SK-N-SH (cell line): ENCODE results near the gene ADAMTS6. TPM values are rescaled to one million over a fixed set of nuclear protein-coding genes. Genes with fewer than 3 reads are reported as not detected.
A peak's percentile ranks its signal among the peaks of the same experiment; 100 is the strongest.

Experiments
- CTCF ChIA-PET: fragments of 300-600, 350-600 bp; formaldehyde crosslinking; extraction: SDS; loops from one replicate; lab custom pipeline; 2021; lab: Yijun Ruan, JAX
- POLR2A ChIA-PET: fragments of 350-600 bp; sonication (Branson Sonifier 250); formaldehyde crosslinking; extraction: SDS; loops from one replicate; lab custom pipeline; 2020; ENCODE audit warnings: antibody characterized with exemption, inconsistent platforms; lab: Yijun Ruan, JAX
- DNase-seq: peaks from one replicate; pipeline ENCODE4 v3.0.0; 2012
- H2AFZ ChIP-seq: fragments of 200-600 bp; sonication (generic); 2 replicates; pipeline ENCODE4 v1.8.1; 2016; ENCODE audit warnings: antibody characterized with exemption, mild to moderate bottlenecking, low read depth
- H3F3A ChIP-seq: fragments of 200-600 bp; sonication (generic); replicated peaks from 2 replicates; pipeline ENCODE3; 2016; ENCODE audit warnings: antibody characterized with exemption, mild to moderate bottlenecking; ENCODE audit not compliant: insufficient read depth
- H3K27ac ChIP-seq, 2 experiments: fragments of 200-500 bp in 1 of 2; fragments of 200-600 bp in 1 of 2; sonication (Bioruptor generic) in 1 of 2; sonication (generic), shearing (Covaris generic) in 1 of 2; 2 replicates each; pipeline versions ENCODE4 v1.5.1 to v1.6.1; 2014 to 2016; ENCODE audit warnings: low read depth in 2 of 2, inconsistent platforms in 1 of 2, low read length in 1 of 2, mild to moderate bottlenecking in 1 of 2, mixed read lengths in 1 of 2
- H3K27me3 ChIP-seq: fragments of 200-600 bp; sonication (generic), shearing (Covaris generic); 2 replicates; pipeline ENCODE4 v1.6.1; 2016; ENCODE audit warnings: mixed run types; ENCODE audit not compliant: insufficient read depth
- H3K36me3 ChIP-seq, 2 experiments: fragments of 200-500 bp in 1 of 2; fragments of 200-600 bp in 1 of 2; sonication (Bioruptor generic) in 1 of 2; sonication (generic) in 1 of 2; replicated peaks in 1 of 2; 2 replicates each; pipeline versions ENCODE3 to v1.5.1; 2014 to 2016; ENCODE audit warnings: low read length in 1 of 2, mild to moderate bottlenecking in 1 of 2; ENCODE audit not compliant: insufficient read depth in 2 of 2, control insufficient read depth in 1 of 2
- H3K4me1 ChIP-seq, 2 experiments: fragments of 200-500 bp in 1 of 2; fragments of 200-600 bp in 1 of 2; sonication (Bioruptor generic) in 1 of 2; sonication (generic), shearing (Covaris generic) in 1 of 2; 2 replicates each; pipeline versions ENCODE4 v1.5.1 to v1.6.1; 2014 to 2016; ENCODE audit warnings: low read depth in 1 of 2, low read length in 1 of 2, mixed run types in 1 of 2; ENCODE audit not compliant: insufficient read depth in 2 of 2, control insufficient read depth in 1 of 2
- H3K4me2 ChIP-seq: fragments of 200-600 bp; sonication (generic), shearing (Covaris generic); 2 replicates; pipeline ENCODE4 v1.6.1; 2017; ENCODE audit warnings: mixed run types
- H3K4me3 ChIP-seq, 2 experiments: fragments of 200-500 bp in 1 of 2; fragments of 200-600 bp in 1 of 2; sonication (Bioruptor generic) in 1 of 2; sonication (generic), shearing (Covaris generic) in 1 of 2; 2 replicates each; pipeline versions ENCODE4 v1.5.1 to v1.8.1; 2014 to 2016; ENCODE audit warnings: low read depth in 2 of 2, inconsistent platforms in 1 of 2, low read length in 1 of 2, mild to moderate bottlenecking in 1 of 2, mixed read lengths in 1 of 2, moderate library complexity in 1 of 2
- H3K79me2 ChIP-seq: fragments of 200-600 bp; sonication (generic); 2 replicates; pipeline ENCODE4 v1.8.1; 2017; ENCODE audit warnings: mild to moderate bottlenecking; ENCODE audit not compliant: insufficient read depth
- H3K9ac ChIP-seq: fragments of 200-600 bp; sonication (generic); 2 replicates; pipeline ENCODE4 v1.6.1; 2017; ENCODE audit warnings: mixed run types
- H3K9me2 ChIP-seq: fragments of 200-600 bp; sonication (generic); 2 replicates; pipeline ENCODE4 v1.6.1; 2017; ENCODE audit warnings: mixed run types
- H3K9me3 ChIP-seq: fragments of 200-600 bp; sonication (generic); 2 replicates; pipeline ENCODE4 v1.6.1; 2017; ENCODE audit warnings: mixed run types, mild to moderate bottlenecking, moderate library complexity
- H4K20me1 ChIP-seq: fragments of 200-600 bp; sonication (generic); 2 replicates; pipeline ENCODE4 v1.6.1; 2017; ENCODE audit warnings: mild to moderate bottlenecking, mixed run types; ENCODE audit not compliant: insufficient read depth
- CHD2 ChIP-seq: fragments of 150-350 bp; IDR thresholded peaks from 2 replicates; pipeline ENCODE4 v1.6.1; 2018; ENCODE audit warnings: low read length; ENCODE audit not compliant: partially characterized antibody
- ELF1 ChIP-seq: IDR thresholded peaks from 2 replicates; pipeline ENCODE4 v1.4.0; 2012
- EP300 ChIP-seq, 2 experiments: IDR thresholded peaks; 2 replicates each; pipeline versions ENCODE4 v1.4.0 to v1.6.1; 2012; ENCODE audit warnings: borderline replicate concordance in 1 of 2, low read depth in 1 of 2, low read length in 1 of 2
- EZH2phosphoT487 ChIP-seq: fragments of 200-600 bp; sonication (generic); IDR thresholded peaks from 2 replicates; pipeline ENCODE4 v1.6.1; 2017; ENCODE audit warnings: low read depth, mixed run types, mild to moderate bottlenecking, antibody characterized with exemption, moderate library complexity, borderline replicate concordance
- FOSL2 ChIP-seq: IDR thresholded peaks from 2 replicates; pipeline ENCODE4 v1.4.0; 2012; ENCODE audit warnings: low read depth, mild to moderate bottlenecking, moderate library complexity, borderline replicate concordance
- FOXJ3 ChIP-seq: sonication (generic); formaldehyde crosslinking; IDR thresholded peaks from 2 replicates; pipeline ENCODE4 v1.5.1; 2020; ENCODE audit warnings: mild to moderate bottlenecking, missing genetic modification reagents
- GABPA ChIP-seq: IDR thresholded peaks from 2 replicates; pipeline ENCODE4 v1.4.0; 2012; ENCODE audit warnings: low read depth, mild to moderate bottlenecking
- IRF3 ChIP-seq: fragments of 150-350 bp; IDR thresholded peaks from 2 replicates; pipeline ENCODE4 v1.6.1; 2016; ENCODE audit warnings: mild to moderate bottlenecking, low read depth, low read length
- MAX ChIP-seq: IDR thresholded peaks from 2 replicates; pipeline ENCODE4 v1.4.0; 2012; ENCODE audit warnings: low read depth
- NFIC ChIP-seq: IDR thresholded peaks from 2 replicates; pipeline ENCODE4 v1.4.0; 2012; ENCODE audit warnings: borderline replicate concordance
- NRF1 ChIP-seq: IDR thresholded peaks from 2 replicates; pipeline ENCODE4 v1.6.1; 2012; ENCODE audit warnings: low read depth, mild to moderate bottlenecking, low read length
- POLR2AphosphoS5 ChIP-seq: IDR thresholded peaks from 2 replicates; pipeline ENCODE4 v1.6.1; 2012; ENCODE audit warnings: low read depth, low read length
- SMC3 ChIP-seq: IDR thresholded peaks from 2 replicates; pipeline ENCODE4 v1.6.1; 2012; ENCODE audit warnings: low read depth, low read length, improper control_type of control experiment
- TEAD4 ChIP-seq: IDR thresholded peaks from 2 replicates; pipeline ENCODE4 v1.4.0; 2012; ENCODE audit warnings: mild to moderate bottlenecking, borderline replicate concordance; ENCODE audit not compliant: insufficient read depth
- YY1 ChIP-seq: IDR thresholded peaks from 2 replicates; pipeline ENCODE4 v1.4.0; 2012; ENCODE audit warnings: low read depth, mild to moderate bottlenecking
- WGBS: methylation state at CpG from one replicate; pipeline ENCODE4 v1.1.6; 2017; ENCODE audit warnings: low lambda C conversion rate; 5-methylcytosine and 5-hydroxymethylcytosine counted together
- polyA plus RNA-seq, 3 experiments: library from polyadenylated mRNA; depleted of rRNA; stranded (reverse); fragments of >200 nt; gene quantifications; 2 replicates each; pipeline ENCODE4 v1.2.3, GENCODE V29; 2012

The ADAMTS6 gene
- polyA plus RNA-seq, 1 of the 3 experiments (the other 2 are of a cell fraction), result 15.0 TPM

- TF ChIP-seq IRF3, result no peak
- no peak for TF ChIP-seq CHD2
- peak; percentile 39; the same call in 1 of the 2 replicates for TF ChIP-seq MAX
- peak; percentile 81; the same call in 1 of the 2 replicates for TF ChIP-seq POLR2AphosphoS5
- TF ChIP-seq FOXJ3, result no peak
- TF ChIP-seq ELF1, result 0 out of 2 replicates have a peak, but pooled peaks have one; percentile 21
- TF ChIP-seq NFIC, result peak; percentile 65; the same call in 1 of the 2 replicates
- TF ChIP-seq NRF1, result no peak
- no peak for TF ChIP-seq EZH2phosphoT487
- TF ChIP-seq TEAD4, result peak; percentile 96
- no peak for TF ChIP-seq GABPA
- no peak for TF ChIP-seq SMC3
These were observed 291.2 kb downstream of the ADAMTS6 start (continued) for GRCh38 chr5:65190328-65191053.

GRCh38 chr5:65186646-65187227 is 295.0 kb downstream of the ADAMTS6 start:
- Histone ChIP-seq H3K9ac (0 out of 2 replicates have a peak overlapping the region, but pooled peaks have one; percentile 26), H3K4me1 (peaks cover 0 to 30% of the 10 kb centered on the region in 2 experiments)
- TF ChIP-seq GABPA (no peak), POLR2AphosphoS5 (no peak), EP300 (IDR thresholded peaks at IDR 0.05; ENCODE audit: borderline replicate concordance in 1 of 2, low read depth in 1 of 2, low read length in 1 of 2) (no peak), YY1 (no peak), FOSL2 (no peak)
- TF ChIP-seq, all 33 proteins: peak for 0
- no peaks in the 10 kb centered on the region for H3K9me3 ChIP-seq
- no peaks in the 10 kb centered on the region for H3K27me3 ChIP-seq
- DNase-seq, result no peak
- H3K79me2 ChIP-seq, result peaks cover 8% of the 10 kb centered on the region
- WGBS, result 65% methylated on average over 2 of the region's 2 CpGs
- peak overlapping the region in 1 of 2 experiments; percentile 98; a peak in 2 of 4 replicates for H3K27ac ChIP-seq
- POLR2A ChIA-PET, result no interaction called here
- H3K4me2 ChIP-seq, result no peak overlapping the region
- peaks cover 59% of the 10 kb centered on the region for H3F3A ChIP-seq
- peaks cover 0 to 55% of the 10 kb centered on the region in 2 experiments for H3K36me3 ChIP-seq
- CTCF ChIA-PET, result no interaction called here
- H3K9me2 ChIP-seq, result no peaks in the 10 kb centered on the region
- no peak overlapping the region for H2AFZ ChIP-seq
- H4K20me1 ChIP-seq, result no peaks in the 10 kb centered on the region
- no peak overlapping the region for H3K4me3 ChIP-seq
